Peyer's patch (tissue), 4 donors: ENCODE data around the gene GGCX.

Experiments used
- POLR2A ChIP-seq, 2 donors: fragments of 450-650 bp; IDR thresholded peaks; one replicate each; pipeline ENCODE4 v1.5.1; 2017; ENCODE audit warnings: antibody characterized with exemption in 2 of 2, mild to moderate bottlenecking in 2 of 2, moderate library complexity in 2 of 2
- TF ChIP-seq, protein P1 (sequence below), 6 experiments: fragments of 450-650 bp in 4 of 6; fragments of 200-600 bp in 2 of 6; sonication (generic) in 1 of 6; IDR thresholded peaks; one replicate each; pipeline ENCODE4 v1.5.1; 2017 to 2019; ENCODE audit warnings: antibody characterized with exemption in 6 of 6, mild to moderate bottlenecking in 3 of 6, moderate library complexity in 1 of 6

DNA sequence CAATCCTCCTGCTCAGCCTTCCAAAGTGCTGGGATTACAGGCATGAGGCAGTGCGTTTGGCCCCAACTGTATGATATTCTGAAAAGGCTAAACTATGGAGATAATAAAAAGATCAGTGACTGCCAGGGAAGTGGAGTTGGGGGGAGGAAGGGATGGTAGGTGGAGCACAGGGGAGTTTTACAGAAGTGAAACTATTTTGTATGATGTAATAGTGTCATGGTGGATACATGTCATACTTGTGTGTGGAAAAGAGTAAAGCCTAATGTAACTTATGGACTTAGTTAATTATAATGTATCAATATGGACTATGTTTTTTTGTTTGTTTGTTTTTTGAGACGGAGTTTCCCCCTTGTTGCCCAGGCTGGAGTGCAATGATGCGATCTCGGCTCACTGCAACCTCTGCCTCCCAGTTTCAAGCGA, 2.9 kb upstream of the GGCX start:
- no peak for TF ChIP-seq POLR2A (IDR thresholded peaks at IDR 0.05)
- TF ChIP-seq, protein P1, sequence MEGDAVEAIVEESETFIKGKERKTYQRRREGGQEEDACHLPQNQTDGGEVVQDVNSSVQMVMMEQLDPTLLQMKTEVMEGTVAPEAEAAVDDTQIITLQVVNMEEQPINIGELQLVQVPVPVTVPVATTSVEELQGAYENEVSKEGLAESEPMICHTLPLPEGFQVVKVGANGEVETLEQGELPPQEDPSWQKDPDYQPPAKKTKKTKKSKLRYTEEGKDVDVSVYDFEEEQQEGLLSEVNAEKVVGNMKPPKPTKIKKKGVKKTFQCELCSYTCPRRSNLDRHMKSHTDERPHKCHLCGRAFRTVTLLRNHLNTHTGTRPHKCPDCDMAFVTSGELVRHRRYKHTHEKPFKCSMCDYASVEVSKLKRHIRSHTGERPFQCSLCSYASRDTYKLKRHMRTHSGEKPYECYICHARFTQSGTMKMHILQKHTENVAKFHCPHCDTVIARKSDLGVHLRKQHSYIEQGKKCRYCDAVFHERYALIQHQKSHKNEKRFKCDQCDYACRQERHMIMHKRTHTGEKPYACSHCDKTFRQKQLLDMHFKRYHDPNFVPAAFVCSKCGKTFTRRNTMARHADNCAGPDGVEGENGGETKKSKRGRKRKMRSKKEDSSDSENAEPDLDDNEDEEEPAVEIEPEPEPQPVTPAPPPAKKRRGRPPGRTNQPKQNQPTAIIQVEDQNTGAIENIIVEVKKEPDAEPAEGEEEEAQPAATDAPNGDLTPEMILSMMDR (IDR thresholded peaks at IDR 0.05) = no peak
